Tibial nerve (tissue), 3 donors: ENCODE results near the gene IL1R1.

ENCODE experiments used
- CTCF ChIP-seq, 5 experiments: fragments of 200-600 bp in 3 of 5; fragments of 450-650 bp in 2 of 5; sonication (generic) in 3 of 5; IDR thresholded peaks; one replicate each; pipeline ENCODE4 v1.5.1; 2016 to 2019; ENCODE audit warnings: antibody characterized with exemption in 5 of 5, mild to moderate bottlenecking in 3 of 5, moderate library complexity in 2 of 5
- POLR2A ChIP-seq, 2 donors: fragments of 450-650 bp; IDR thresholded peaks; one replicate each; pipeline ENCODE4 v1.6.1; 2017; ENCODE audit warnings: antibody characterized with exemption in 2 of 2, mild to moderate bottlenecking in 2 of 2, moderate library complexity in 2 of 2

GRCh38 chr2:102129951-102130646 lies 12.4 kb upstream of the IL1R1 start:
- TF ChIP-seq POLR2A (IDR thresholded peaks at IDR 0.05) (no peak), CTCF (IDR thresholded peaks at IDR 0.05) (no peak)
